Measurements from ENCODE around the gene DENND1A. TPM values are rescaled to one million over a fixed set of nuclear protein-coding genes. Genes with fewer than 3 reads are reported as not detected.

Gene DENND1A
- total and polyA plus RNA-seq, 2 donors from 2014 or later: 16.3 to 19.6 TPM

DNA sequence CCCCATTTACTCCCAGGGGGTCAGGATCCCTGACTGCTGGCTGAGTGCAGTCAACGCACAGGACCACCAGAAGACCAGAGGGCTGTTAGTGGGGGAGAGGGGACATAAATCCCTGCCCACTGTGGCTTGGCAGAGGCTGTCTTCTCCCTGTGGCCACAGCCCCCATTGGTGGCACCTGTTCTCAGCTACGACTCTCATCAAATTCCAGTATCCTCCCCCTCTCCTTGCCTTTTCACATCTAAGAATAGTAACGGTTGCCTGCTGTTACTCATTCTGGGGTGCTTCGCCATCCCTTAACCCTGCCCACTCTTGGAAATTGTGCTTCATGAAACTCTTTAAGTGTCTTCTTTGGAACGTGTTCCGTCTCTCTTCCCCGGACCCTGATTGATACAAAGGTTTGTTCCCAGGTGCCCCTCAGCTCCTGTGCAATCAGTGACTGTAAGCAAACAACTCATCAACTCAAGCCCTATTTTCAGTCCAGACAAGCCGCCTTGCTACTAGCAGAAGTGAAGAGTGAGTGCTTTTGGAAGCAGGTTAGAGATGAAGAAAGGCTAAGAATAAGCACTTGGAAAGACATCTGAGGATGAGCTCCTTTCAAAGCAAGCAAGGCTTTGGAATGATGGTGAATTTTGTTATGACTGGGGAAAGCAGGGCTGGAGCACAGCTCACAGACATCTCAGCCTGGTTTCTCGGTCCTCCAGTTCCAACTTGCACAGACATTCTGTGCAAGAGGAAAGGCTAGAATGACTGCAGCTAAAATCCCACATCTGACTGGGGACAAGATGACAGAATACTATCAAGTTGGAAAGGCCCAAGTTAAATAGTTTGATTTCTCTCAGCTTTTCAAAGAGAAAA lies 22.9 kb upstream of the DENND1A start:
- intact Hi-C loops (cut with DNase I): no loop called here
- no peaks in the 10 kb centered on the region for H3K27me3 ChIP-seq (ENCODE audit: control insufficient read depth, insufficient read depth, low read length)
- TF ChIP-seq, protein P1, sequence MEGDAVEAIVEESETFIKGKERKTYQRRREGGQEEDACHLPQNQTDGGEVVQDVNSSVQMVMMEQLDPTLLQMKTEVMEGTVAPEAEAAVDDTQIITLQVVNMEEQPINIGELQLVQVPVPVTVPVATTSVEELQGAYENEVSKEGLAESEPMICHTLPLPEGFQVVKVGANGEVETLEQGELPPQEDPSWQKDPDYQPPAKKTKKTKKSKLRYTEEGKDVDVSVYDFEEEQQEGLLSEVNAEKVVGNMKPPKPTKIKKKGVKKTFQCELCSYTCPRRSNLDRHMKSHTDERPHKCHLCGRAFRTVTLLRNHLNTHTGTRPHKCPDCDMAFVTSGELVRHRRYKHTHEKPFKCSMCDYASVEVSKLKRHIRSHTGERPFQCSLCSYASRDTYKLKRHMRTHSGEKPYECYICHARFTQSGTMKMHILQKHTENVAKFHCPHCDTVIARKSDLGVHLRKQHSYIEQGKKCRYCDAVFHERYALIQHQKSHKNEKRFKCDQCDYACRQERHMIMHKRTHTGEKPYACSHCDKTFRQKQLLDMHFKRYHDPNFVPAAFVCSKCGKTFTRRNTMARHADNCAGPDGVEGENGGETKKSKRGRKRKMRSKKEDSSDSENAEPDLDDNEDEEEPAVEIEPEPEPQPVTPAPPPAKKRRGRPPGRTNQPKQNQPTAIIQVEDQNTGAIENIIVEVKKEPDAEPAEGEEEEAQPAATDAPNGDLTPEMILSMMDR (IDR thresholded peaks at IDR 0.05; ENCODE audit: borderline replicate concordance, extremely low read depth, insufficient read depth): no peak
- no peaks in the 10 kb centered on the region for H3K36me3 ChIP-seq (ENCODE audit: control insufficient read depth in 2 of 3, insufficient read depth in 3 of 3, low read length in 3 of 3)
- no peak for FAIRE-seq
- no peak for DNase-seq
- no peaks in the 10 kb centered on the region for H3K4me1 ChIP-seq (ENCODE audit: control insufficient read depth in 2 of 3, insufficient read depth in 2 of 3, low read depth in 1 of 3, low read length in 3 of 3)
- H3K9me3 ChIP-seq (ENCODE audit: control insufficient read depth in 2 of 3, insufficient read depth in 1 of 3, low read length in 3 of 3): no peaks in the 10 kb centered on the region
- H3K9ac ChIP-seq (ENCODE audit: low read length in 3 of 3): no peak overlapping the region
- H3K4me3 ChIP-seq (ENCODE audit: low read length in 3 of 3): no peak overlapping the region
- H3K27ac ChIP-seq (ENCODE audit: low read depth in 2 of 2, low read length in 2 of 2): no peak overlapping the region

DNA sequence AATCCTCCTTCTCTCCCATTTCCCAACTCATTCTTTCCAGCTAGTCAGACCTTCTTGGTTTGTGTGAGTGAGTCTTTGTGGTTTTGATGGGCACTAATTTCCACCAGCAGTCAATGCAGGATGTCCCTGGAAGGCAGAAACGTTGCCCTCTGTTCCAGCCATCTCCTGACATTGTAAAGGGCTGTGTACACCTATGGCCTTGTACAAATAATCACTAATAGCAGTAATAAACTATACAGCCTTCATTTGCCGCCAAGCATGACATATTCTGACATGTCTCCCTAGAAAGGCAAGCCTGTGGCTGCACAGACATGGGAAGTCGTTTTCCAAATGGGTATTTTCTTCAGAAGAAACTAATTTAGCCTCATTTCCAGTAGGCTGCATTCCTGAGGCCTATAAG lies 18.4 kb upstream of the DENND1A start:
- FAIRE-seq: no peak
- H3K27ac ChIP-seq (ENCODE audit: low read depth in 2 of 2, low read length in 2 of 2): no peak overlapping the region
- no peak overlapping the region for H3K9ac ChIP-seq (ENCODE audit: low read length in 3 of 3)
- no peaks in the 10 kb centered on the region for H3K36me3 ChIP-seq (ENCODE audit: control insufficient read depth in 2 of 3, insufficient read depth in 3 of 3, low read length in 3 of 3)
- intact Hi-C loops (cut with DNase I): no loop called here
- TF ChIP-seq, protein P1 (IDR thresholded peaks at IDR 0.05; ENCODE audit: borderline replicate concordance, extremely low read depth, insufficient read depth): no peak
- H3K4me3 ChIP-seq (ENCODE audit: low read length in 3 of 3): no peak overlapping the region
- no peaks in the 10 kb centered on the region for H3K27me3 ChIP-seq (ENCODE audit: control insufficient read depth, insufficient read depth, low read length)
- no peaks in the 10 kb centered on the region for H3K9me3 ChIP-seq (ENCODE audit: control insufficient read depth in 2 of 3, insufficient read depth in 1 of 3, low read length in 3 of 3)
- no peaks in the 10 kb centered on the region for H3K4me1 ChIP-seq (ENCODE audit: control insufficient read depth in 2 of 3, insufficient read depth in 2 of 3, low read depth in 1 of 3, low read length in 3 of 3)
- DNase-seq: no peak

DNA sequence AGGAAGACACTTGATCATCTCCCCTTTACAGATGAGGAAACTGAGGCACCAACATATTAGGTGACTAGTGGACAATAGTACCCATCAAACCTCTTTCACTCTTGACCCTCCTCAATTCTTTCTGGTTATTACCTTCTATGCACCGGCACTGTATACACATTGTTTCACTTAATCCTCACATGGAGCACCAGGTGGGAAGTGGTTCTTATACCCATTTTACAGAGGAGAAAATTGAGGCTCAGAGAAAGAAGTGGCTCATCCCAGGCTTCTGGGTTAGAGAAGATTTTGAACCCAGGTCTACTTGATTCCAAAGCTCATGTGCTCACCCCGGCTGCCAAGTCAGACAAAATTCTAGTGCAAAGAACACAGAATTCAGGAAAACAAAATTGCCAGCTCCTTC lies 17.4 kb upstream of the DENND1A start:
- FAIRE-seq: no peak
- no peaks in the 10 kb centered on the region for H3K27me3 ChIP-seq (ENCODE audit: control insufficient read depth, insufficient read depth, low read length)

More for the DNA sequence above, 17.4 kb upstream of the DENND1A start:
- no peak overlapping the region for H3K27ac ChIP-seq (ENCODE audit: low read depth in 2 of 2, low read length in 2 of 2)
- intact Hi-C loops (cut with DNase I): no loop called here
- H3K4me3 ChIP-seq (ENCODE audit: low read length in 3 of 3): no peak overlapping the region
- no peaks in the 10 kb centered on the region for H3K4me1 ChIP-seq (ENCODE audit: control insufficient read depth in 2 of 3, insufficient read depth in 2 of 3, low read depth in 1 of 3, low read length in 3 of 3)
- no peak overlapping the region for H3K9ac ChIP-seq (ENCODE audit: low read length in 3 of 3)
- TF ChIP-seq, protein P1 (IDR thresholded peaks at IDR 0.05; ENCODE audit: borderline replicate concordance, extremely low read depth, insufficient read depth): no peak
- H3K9me3 ChIP-seq (ENCODE audit: control insufficient read depth in 2 of 3, insufficient read depth in 1 of 3, low read length in 3 of 3): no peaks in the 10 kb centered on the region
- H3K36me3 ChIP-seq (ENCODE audit: control insufficient read depth in 2 of 3, insufficient read depth in 3 of 3, low read length in 3 of 3): no peaks in the 10 kb centered on the region
- no peak for DNase-seq

All from kidney (tissue), 14 donors.